Measurements from ENCODE around the gene NPTX2. TPM values are rescaled to one million over a fixed set of nuclear protein-coding genes. Genes with fewer than 3 reads are reported as not detected.

Gene NPTX2
- polyA plus RNA-seq, 1 donor from 2014 or later = 0.98 TPM

DNA sequence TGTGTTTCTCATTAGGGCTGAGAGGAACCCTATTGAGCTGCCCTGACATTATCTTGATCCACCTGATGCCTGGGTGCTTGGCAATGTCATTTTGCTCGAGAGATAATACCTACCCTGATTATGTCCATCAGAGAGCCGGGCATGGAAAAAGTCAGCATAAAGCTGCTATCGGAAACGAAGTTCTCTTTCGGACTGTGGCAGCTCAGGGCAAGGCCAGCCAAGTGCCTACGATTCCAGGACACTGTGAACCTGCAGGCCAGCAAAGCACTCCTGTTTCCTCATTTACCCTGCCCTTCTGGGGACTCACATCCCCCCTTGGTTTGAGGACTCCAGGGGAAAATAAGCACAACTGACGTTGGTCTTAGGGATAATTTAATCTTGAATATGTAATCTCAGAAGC lies 25.2 kb upstream of the NPTX2 start:
- Histone ChIP-seq H3K27me3 (ENCODE audit: insufficient read depth, low read depth, low read length) (no peaks in the 10 kb centered on the region), H3K79me2 (replicated peaks; ENCODE audit: insufficient read depth, low read length) (no peaks in the 10 kb centered on the region), H3K27ac (ENCODE audit: low read length) (no peak overlapping the region), H2AFZ (ENCODE audit: low read depth, low read length) (no peak overlapping the region), H3K9ac (ENCODE audit: low read length) (no peak overlapping the region), H3K4me3 (ENCODE audit: low read length) (no peak overlapping the region), H3F3A (ENCODE audit: insufficient read depth, low read length, poor library complexity, severe bottlenecking) (no peaks in the 10 kb centered on the region), H4K20me1 (ENCODE audit: insufficient read depth) (no peaks in the 10 kb centered on the region), H3K9me2 (ENCODE audit: insufficient read depth, low read length) (no peaks in the 10 kb centered on the region), H3K36me3 (ENCODE audit: insufficient read depth, low read length) (no peaks in the 10 kb centered on the region), H3K4me2 (ENCODE audit: low read length) (no peak overlapping the region), H3K9me3 (ENCODE audit: low read length) (no peaks in the 10 kb centered on the region)
- no peak for TF ChIP-seq REST (IDR thresholded peaks at IDR 0.05; ENCODE audit: borderline replicate concordance)
- TF ChIP-seq POLR2AphosphoS5 (IDR thresholded peaks at IDR 0.05) = no peak
- no peak for TF ChIP-seq EZH2 (IDR thresholded peaks at IDR 0.05; ENCODE audit: borderline replicate concordance, insufficient read depth, low read length, poor library complexity, severe bottlenecking)
- TF ChIP-seq MXI1 (conservative IDR thresholded peaks at IDR 0.05; ENCODE audit: poor library complexity, severe bottlenecking) = no peak
- no peak for TF ChIP-seq TAF1 (IDR thresholded peaks at IDR 0.05; ENCODE audit: low read depth)
- TF ChIP-seq, protein P1, sequence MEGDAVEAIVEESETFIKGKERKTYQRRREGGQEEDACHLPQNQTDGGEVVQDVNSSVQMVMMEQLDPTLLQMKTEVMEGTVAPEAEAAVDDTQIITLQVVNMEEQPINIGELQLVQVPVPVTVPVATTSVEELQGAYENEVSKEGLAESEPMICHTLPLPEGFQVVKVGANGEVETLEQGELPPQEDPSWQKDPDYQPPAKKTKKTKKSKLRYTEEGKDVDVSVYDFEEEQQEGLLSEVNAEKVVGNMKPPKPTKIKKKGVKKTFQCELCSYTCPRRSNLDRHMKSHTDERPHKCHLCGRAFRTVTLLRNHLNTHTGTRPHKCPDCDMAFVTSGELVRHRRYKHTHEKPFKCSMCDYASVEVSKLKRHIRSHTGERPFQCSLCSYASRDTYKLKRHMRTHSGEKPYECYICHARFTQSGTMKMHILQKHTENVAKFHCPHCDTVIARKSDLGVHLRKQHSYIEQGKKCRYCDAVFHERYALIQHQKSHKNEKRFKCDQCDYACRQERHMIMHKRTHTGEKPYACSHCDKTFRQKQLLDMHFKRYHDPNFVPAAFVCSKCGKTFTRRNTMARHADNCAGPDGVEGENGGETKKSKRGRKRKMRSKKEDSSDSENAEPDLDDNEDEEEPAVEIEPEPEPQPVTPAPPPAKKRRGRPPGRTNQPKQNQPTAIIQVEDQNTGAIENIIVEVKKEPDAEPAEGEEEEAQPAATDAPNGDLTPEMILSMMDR (IDR thresholded peaks at IDR 0.05; ENCODE audit: poor library complexity, severe bottlenecking) = no peak
- no peak for TF ChIP-seq RAD21 (conservative IDR thresholded peaks at IDR 0.05)
- TF ChIP-seq SMC3 (conservative IDR thresholded peaks at IDR 0.05; ENCODE audit: poor library complexity) = no peak
- no peak for TF ChIP-seq EP300 (conservative IDR thresholded peaks at IDR 0.05; ENCODE audit: poor library complexity, severe bottlenecking)

- Histone ChIP-seq H3K4me2 (ENCODE audit: low read length) (no peak overlapping the region), H3K27me3 (ENCODE audit: insufficient read depth, low read depth, low read length) (no peaks in the 10 kb centered on the region), H3K4me3 (ENCODE audit: low read length) (no peak overlapping the region), H3K9me2 (ENCODE audit: insufficient read depth, low read length) (no peaks in the 10 kb centered on the region), H2AFZ (ENCODE audit: low read depth, low read length) (no peak overlapping the region), H3K27ac (ENCODE audit: low read length) (no peak overlapping the region), H4K20me1 (ENCODE audit: insufficient read depth) (no peaks in the 10 kb centered on the region), H3F3A (ENCODE audit: insufficient read depth, low read length, poor library complexity, severe bottlenecking) (no peaks in the 10 kb centered on the region), H3K36me3 (ENCODE audit: insufficient read depth, low read length) (no peaks in the 10 kb centered on the region), H3K9ac (ENCODE audit: low read length) (no peak overlapping the region), H3K9me3 (ENCODE audit: low read length) (no peaks in the 10 kb centered on the region), H3K79me2 (replicated peaks; ENCODE audit: insufficient read depth, low read length) (no peaks in the 10 kb centered on the region)
- TF ChIP-seq TAF1 (IDR thresholded peaks at IDR 0.05; ENCODE audit: low read depth) (no peak), MXI1 (conservative IDR thresholded peaks at IDR 0.05; ENCODE audit: poor library complexity, severe bottlenecking) (no peak), EZH2 (IDR thresholded peaks at IDR 0.05; ENCODE audit: borderline replicate concordance, insufficient read depth, low read length, poor library complexity, severe bottlenecking) (no peak), SMC3 (conservative IDR thresholded peaks at IDR 0.05; ENCODE audit: poor library complexity) (no peak), RAD21 (conservative IDR thresholded peaks at IDR 0.05) (no peak), REST (IDR thresholded peaks at IDR 0.05; ENCODE audit: borderline replicate concordance) (no peak), POLR2AphosphoS5 (IDR thresholded peaks at IDR 0.05) (no peak), EP300 (conservative IDR thresholded peaks at IDR 0.05; ENCODE audit: poor library complexity, severe bottlenecking) (no peak)
- TF ChIP-seq, protein P1 (IDR thresholded peaks at IDR 0.05; ENCODE audit: poor library complexity, severe bottlenecking) = no peak
Observed at GRCh38 chr7:98594348-98594747, 22.7 kb upstream of the NPTX2 start.
